Chondrocyte (in vitro differentiated cells): ENCODE results near the gene TMEM39A. TPM values are rescaled to one million over a fixed set of nuclear protein-coding genes. Genes with fewer than 3 reads are reported as not detected.

Experiments
- DNase-seq: peaks from one replicate; pipeline ENCODE4 v3.0.0; 2021; ENCODE audit warnings: mixed read lengths, low spot score
- H3K27ac Mint-ChIP-seq: one replicate; pipeline ENCODE4 v1.8.0; 2021; ENCODE audit warnings: mild to moderate bottlenecking, moderate library complexity, mixed read lengths; ENCODE audit not compliant: unreplicated experiment
- H3K27me3 Mint-ChIP-seq: 2 replicates; pipeline ENCODE4 v1.8.0; 2021; ENCODE audit warnings: low read depth, mixed read lengths
- H3K36me3 Mint-ChIP-seq: 2 replicates; pipeline ENCODE4 v1.8.0; 2021; ENCODE audit warnings: low read depth, mixed read lengths
- H3K4me1 Mint-ChIP-seq: 2 replicates; pipeline ENCODE4 v1.8.0; 2021; ENCODE audit warnings: low read depth, mild to moderate bottlenecking, mixed read lengths
- H3K4me3 Mint-ChIP-seq: one replicate; pipeline ENCODE4 v1.8.0; 2021; ENCODE audit warnings: mild to moderate bottlenecking, moderate library complexity, mixed read lengths; ENCODE audit not compliant: unreplicated experiment
- H3K9me3 Mint-ChIP-seq: 2 replicates; pipeline ENCODE4 v1.8.0; 2021; ENCODE audit warnings: low read depth, mixed read lengths
- CTCF ChIP-seq: fragments of 200-600 bp; sonication (generic); IDR thresholded peaks from 2 replicates; pipeline ENCODE4 v1.5.0; 2021; ENCODE audit warnings: antibody characterized with exemption, mild to moderate bottlenecking, moderate library complexity
- total RNA-seq: library from RNA; stranded (reverse); gene quantifications from 3 replicates; pipeline ENCODE4 v1.2.1, GENCODE V29; 2021

TMEM39A gene
- total RNA-seq, 1 donor from 2014 or later, result 58.5 TPM

- peaks cover 45% of the 10 kb centered on the region for H3K36me3 Mint-ChIP-seq
- H3K4me3 Mint-ChIP-seq, result no peak overlapping the region
- H3K27me3 Mint-ChIP-seq, result no peaks in the 10 kb centered on the region
- no peak for DNase-seq
- TF ChIP-seq CTCF, result no peak
- peak overlapping the region; percentile 32 for H3K27ac Mint-ChIP-seq
- peaks cover 52% of the 10 kb centered on the region for H3K4me1 Mint-ChIP-seq
- no peaks in the 10 kb centered on the region for H3K9me3 Mint-ChIP-seq
These were observed 6.9 kb downstream of the TMEM39A start for GRCh38 chr3:119456469-119456868.

- H3K27ac Mint-ChIP-seq, result no peak overlapping the region
- DNase-seq, result no peak
- no peaks in the 10 kb centered on the region for H3K9me3 Mint-ChIP-seq
- H3K4me3 Mint-ChIP-seq, result no peak overlapping the region
- no peaks in the 10 kb centered on the region for H3K27me3 Mint-ChIP-seq
- peaks cover 47% of the 10 kb centered on the region for H3K36me3 Mint-ChIP-seq
- peaks cover 28% of the 10 kb centered on the region for H3K4me1 Mint-ChIP-seq
- TF ChIP-seq CTCF, result no peak
These were observed 9.6 kb downstream of the TMEM39A start for GRCh38 chr3:119453822-119454221.

- H3K4me3 Mint-ChIP-seq, result no peak overlapping the region
- no peak for TF ChIP-seq CTCF
These were observed 18.8 kb downstream of the TMEM39A start for GRCh38 chr3:119444590-119444989.

GRCh38 chr3:119443179-119443578 is 20.2 kb downstream of the TMEM39A start:
- no peak for DNase-seq
- no peaks in the 10 kb centered on the region for H3K4me1 Mint-ChIP-seq
- H3K9me3 Mint-ChIP-seq, result no peaks in the 10 kb centered on the region
- peaks cover 56% of the 10 kb centered on the region for H3K36me3 Mint-ChIP-seq
- H3K27me3 Mint-ChIP-seq, result no peaks in the 10 kb centered on the region
- no peak for TF ChIP-seq CTCF
- H3K4me3 Mint-ChIP-seq, result no peak overlapping the region
- H3K27ac Mint-ChIP-seq, result no peak overlapping the region

More at GRCh38 chr3:119444590-119444989, 18.8 kb downstream of the TMEM39A start:
- no peaks in the 10 kb centered on the region for H3K27me3 Mint-ChIP-seq
- no peaks in the 10 kb centered on the region for H3K9me3 Mint-ChIP-seq
- no peak for DNase-seq
- no peaks in the 10 kb centered on the region for H3K4me1 Mint-ChIP-seq
- H3K36me3 Mint-ChIP-seq, result peaks cover 54% of the 10 kb centered on the region
- no peak overlapping the region for H3K27ac Mint-ChIP-seq

- no peak for DNase-seq
- no peaks in the 10 kb centered on the region for H3K9me3 Mint-ChIP-seq
- H3K4me1 Mint-ChIP-seq, result peaks cover 5% of the 10 kb centered on the region
- H3K27ac Mint-ChIP-seq, result no peak overlapping the region
- H3K27me3 Mint-ChIP-seq, result no peaks in the 10 kb centered on the region
- peaks cover 56% of the 10 kb centered on the region for H3K36me3 Mint-ChIP-seq
- no peak for TF ChIP-seq CTCF
- H3K4me3 Mint-ChIP-seq, result no peak overlapping the region
These were observed 25.6 kb downstream of the TMEM39A start for GRCh38 chr3:119437691-119438258.
